GM06990 (cell line): ENCODE measurements around the gene ELF1.

Source experiments
- DNase-seq: peaks from one replicate; pipeline ENCODE4 v3.0.0-alpha.2; 2011; ENCODE audit not compliant: insufficient read length; ENCODE audit errors: extremely low read depth
- H3K27me3 ChIP-seq: replicated peaks from 2 replicates; pipeline ENCODE4 v1.6.0; 2011; ENCODE audit warnings: low read length; ENCODE audit not compliant: control insufficient read depth, insufficient read depth
- H3K36me3 ChIP-seq: 2 replicates; pipeline ENCODE4 v1.5.1; 2011; ENCODE audit warnings: low read length; ENCODE audit not compliant: control insufficient read depth, insufficient read depth
- H3K4me3 ChIP-seq: replicated peaks from 2 replicates; pipeline ENCODE4 v1.5.1; 2011; ENCODE audit warnings: low read depth, mild to moderate bottlenecking, control low read depth, low read length
- CTCF ChIP-seq: IDR thresholded peaks from 2 replicates; pipeline ENCODE4 v1.5.1; 2011; ENCODE audit warnings: low read length, control low read depth, mild to moderate bottlenecking, inconsistent platforms; ENCODE audit not compliant: insufficient read depth, poor library complexity, severe bottlenecking

ELF1 gene

GRCh38 chr13:41060724-41061074, 41.6 kb upstream of the ELF1 start:
- DNase-seq, result no peak
- Histone ChIP-seq H3K27me3 (no peaks in the 10 kb centered on the region), H3K36me3 (no peaks in the 10 kb centered on the region), H3K4me3 (peak overlapping the region; percentile 93)
- no peak for TF ChIP-seq CTCF

- DNase-seq, result peak; percentile 89
- Histone ChIP-seq H3K4me3 (peak overlapping the region; percentile 93), H3K27me3 (no peaks in the 10 kb centered on the region), H3K36me3 (no peaks in the 10 kb centered on the region)
- TF ChIP-seq CTCF, result peak; percentile 55
These were observed 41.1 kb upstream of the ELF1 start for GRCh38 chr13:41060082-41060723.

GRCh38 chr13:41059456-41060081, 40.5 kb upstream of the ELF1 start:
- TF ChIP-seq CTCF, result no peak
- Histone ChIP-seq H3K36me3 (no peaks in the 10 kb centered on the region), H3K27me3 (no peaks in the 10 kb centered on the region), H3K4me3 (peak overlapping the region; percentile 93)
- DNase-seq, result no peak

GRCh38 chr13:41058295-41059070, 39.4 kb upstream of the ELF1 start:
- H3K36me3 ChIP-seq, result no peaks in the 10 kb centered on the region
- H3K4me3 ChIP-seq, result no peak overlapping the region
- DNase-seq, result no peak
- no peaks in the 10 kb centered on the region for H3K27me3 ChIP-seq
- no peak for TF ChIP-seq CTCF

GRCh38 chr13:41056826-41057711, 38.0 kb upstream of the ELF1 start:
- DNase-seq, result no peak
- TF ChIP-seq CTCF, result no peak
- no peaks in the 10 kb centered on the region for H3K27me3 ChIP-seq
- no peak overlapping the region for H3K4me3 ChIP-seq
- H3K36me3 ChIP-seq, result no peaks in the 10 kb centered on the region
